GM10847 (cell line): ENCODE data around the gene ATP9A.

ENCODE experiments used
- POLR2A ChIP-seq: IDR thresholded peaks from 2 replicates; pipeline ENCODE4 v1.6.1; 2011; ENCODE audit not compliant: insufficient read length; ENCODE audit errors: extremely low read depth

ATP9A gene

DNA sequence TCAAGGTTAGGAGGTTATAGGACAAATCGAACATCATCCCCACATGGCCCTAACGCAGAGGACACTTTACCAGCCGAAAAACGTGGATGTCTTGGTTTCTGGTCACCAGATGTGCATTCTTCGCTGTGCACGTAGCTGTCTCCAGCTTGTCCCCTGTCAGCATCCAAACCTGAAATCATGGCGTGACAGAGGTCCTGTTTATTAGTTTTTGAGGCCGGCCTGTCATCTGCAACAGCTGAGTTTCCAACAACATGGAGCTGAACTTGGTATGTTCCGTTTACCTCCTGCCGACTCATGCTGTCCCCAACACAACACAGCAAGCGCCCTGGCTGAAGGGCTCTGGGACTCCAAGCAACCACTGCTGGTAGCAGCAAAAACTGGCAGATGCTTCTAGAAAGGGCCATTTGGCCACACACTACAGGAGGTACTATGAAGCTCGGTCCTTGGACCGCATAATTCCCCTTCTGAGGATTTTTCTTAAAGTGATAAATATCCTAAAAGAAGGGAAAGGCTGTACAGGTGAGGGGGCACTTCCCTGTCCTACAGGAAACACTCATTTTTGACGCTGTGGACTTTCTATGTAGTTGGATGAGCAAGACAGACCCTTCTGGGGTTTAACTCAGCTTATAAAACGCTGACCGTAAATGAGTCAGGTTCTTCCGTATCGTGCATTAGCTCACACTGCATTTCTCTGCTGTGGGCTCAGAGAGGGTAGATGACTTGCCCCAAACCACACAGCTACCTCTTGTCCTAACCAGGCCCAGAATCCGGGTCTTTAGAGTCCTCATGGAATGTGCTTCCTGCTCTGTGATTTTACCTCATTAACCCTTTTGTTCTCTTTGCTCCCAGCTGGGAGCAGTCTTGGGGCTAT, 146.0 kb downstream of the ATP9A start:
- no peak for TF ChIP-seq POLR2A

- TF ChIP-seq POLR2A = no peak
These were observed 147.8 kb downstream of the ATP9A start for GRCh38 chr20:51620432-51620831.

- TF ChIP-seq POLR2A = no peak
These were observed 152.1 kb downstream of the ATP9A start for GRCh38 chr20:51616060-51616459.

- TF ChIP-seq POLR2A = no peak
These were observed 153.5 kb downstream of the ATP9A start for GRCh38 chr20:51614687-51615086.

GRCh38 chr20:51613580-51613979, 154.6 kb downstream of the ATP9A start:
- TF ChIP-seq POLR2A = no peak

DNA sequence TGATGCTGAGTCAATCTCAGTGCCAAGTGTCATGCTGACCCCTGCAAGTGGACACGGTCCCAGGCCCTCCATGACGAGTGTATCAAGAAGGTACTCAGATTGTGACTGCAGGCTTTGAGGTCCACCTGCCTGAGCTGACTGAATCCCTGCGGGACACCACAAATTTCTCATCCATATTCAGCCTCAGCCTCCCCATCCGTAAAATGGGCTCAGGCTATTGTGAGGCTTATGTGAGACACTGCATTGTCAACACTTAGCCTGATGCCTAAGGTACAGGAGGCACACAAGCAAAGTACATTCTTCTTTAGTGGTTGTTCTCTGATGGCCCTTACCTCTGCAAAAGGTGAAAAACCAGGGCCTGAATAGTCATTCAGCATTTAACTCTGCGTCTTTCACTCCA, 155.3 kb downstream of the ATP9A start:
- TF ChIP-seq POLR2A = no peak

DNA sequence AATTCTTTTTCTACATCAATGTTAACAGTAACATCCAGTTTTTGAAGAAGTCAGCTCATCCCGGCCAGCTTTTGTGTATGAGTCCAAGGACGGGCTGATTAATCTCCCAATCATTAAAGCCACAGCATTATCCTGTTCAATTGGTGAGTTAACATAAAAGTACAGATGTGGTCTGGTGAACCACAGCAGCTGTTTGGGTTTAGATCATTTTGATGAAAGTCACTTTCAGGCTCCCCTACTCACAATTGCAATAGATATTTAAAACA, 156.6 kb downstream of the ATP9A start:
- no peak for TF ChIP-seq POLR2A

DNA sequence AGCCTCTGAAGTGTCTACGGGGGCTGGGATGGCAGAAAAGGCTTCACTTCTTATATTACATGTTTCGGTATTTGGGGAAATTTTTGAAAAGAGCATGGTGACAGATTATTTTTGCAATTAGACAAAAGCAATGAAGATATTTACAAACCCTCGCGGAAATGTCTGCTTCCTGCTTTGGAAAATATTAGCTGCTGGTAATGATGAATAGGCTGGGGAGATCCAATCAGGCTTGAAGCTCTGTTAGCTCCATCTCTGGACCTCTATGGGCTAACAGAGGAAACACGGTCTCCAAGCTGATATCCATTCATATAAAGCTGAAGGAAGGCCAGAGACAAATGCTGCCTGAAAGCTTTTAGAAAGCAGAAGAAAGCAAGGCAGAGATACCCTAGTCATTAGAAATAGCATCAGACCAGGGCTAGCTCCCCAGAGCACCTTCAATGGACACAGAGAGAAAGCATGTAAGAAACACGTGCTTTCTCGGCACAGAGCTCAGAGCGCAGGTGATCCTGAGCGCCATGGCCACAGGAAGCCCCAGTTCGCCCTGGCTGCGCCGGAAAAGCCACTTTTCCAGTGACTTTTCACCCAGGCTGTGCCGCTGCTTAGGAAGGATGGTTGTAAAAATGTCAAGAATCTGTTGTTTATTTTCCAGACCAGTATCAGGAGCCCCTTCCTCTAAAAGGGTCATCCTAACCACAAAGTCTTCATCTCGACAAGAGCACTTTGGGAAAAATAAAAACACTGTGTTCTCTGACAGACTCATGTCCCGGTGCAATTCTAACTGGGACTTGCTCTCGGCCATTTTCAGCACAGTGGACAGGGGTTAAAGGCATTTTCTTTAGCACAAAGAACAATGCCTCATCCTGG, 157.2 kb downstream of the ATP9A start:
- no peak for TF ChIP-seq POLR2A

- TF ChIP-seq POLR2A = no peak
These were observed 158.1 kb downstream of the ATP9A start for GRCh38 chr20:51610111-51610510.

DNA sequence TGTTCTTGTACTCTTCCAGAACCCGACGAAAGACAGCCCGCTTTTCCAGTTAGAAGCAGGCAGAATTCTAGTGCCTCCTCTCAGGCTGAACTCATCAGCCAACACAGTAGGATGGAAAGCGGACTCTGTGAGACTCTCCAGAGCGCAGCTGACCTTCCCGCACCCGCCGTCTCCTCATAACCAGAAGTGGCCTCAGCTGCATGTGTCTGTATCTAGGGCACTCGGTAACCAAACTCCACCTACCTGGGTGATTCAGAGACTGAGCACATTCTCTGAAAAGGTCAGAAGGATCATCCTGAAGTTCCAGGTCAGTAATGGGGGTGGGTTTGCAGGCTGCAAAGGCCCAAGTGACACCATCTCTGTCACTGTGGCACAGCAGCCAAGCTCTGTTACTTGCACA, 158.9 kb downstream of the ATP9A start:
- TF ChIP-seq POLR2A = no peak

GRCh38 chr20:51608061-51608460, 160.1 kb downstream of the ATP9A start:
- TF ChIP-seq POLR2A = no peak

GRCh38 chr20:51607170-51607569, 161.0 kb downstream of the ATP9A start:
- TF ChIP-seq POLR2A = no peak

DNA sequence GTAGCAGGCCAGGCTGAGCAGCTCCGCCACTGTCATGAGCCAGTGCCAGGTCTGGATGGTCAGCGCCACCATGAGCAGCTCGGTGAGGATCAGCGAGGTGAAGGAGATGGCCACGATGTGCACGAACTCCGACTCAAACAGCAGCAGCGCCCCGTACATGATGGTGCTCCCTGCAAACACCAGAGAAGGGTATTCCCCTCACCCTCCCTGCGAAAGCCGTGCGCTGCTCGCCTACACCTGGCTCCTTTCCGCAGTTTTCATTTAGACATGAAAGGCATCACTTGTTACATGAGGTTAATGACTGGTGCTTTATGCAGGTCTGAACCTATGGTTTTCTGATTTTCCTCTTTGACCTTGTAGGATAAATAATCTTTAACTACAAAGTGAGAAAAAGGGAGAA, 163.3 kb downstream of the ATP9A start:
- no peak for TF ChIP-seq POLR2A

DNA sequence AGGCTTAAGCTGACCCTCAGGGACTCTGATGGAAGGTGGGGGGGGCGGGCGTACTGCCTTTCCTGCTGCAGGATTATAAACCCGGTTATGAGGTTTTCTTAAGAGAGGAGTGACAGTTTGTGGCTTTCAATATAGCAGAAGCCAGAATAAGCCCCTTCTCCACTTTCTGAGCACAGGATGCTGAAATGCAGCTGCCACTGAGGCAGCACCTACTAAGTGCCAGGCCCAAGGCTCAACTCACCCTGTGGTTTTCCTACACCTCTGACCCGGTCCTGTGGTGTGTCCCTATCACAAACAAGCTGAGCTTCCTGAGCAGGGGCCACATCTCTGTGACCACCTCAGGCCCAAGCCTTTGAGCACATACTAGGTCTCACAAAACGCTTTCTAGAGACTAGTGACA, 166.1 kb downstream of the ATP9A start:
- TF ChIP-seq POLR2A = no peak

- no peak for TF ChIP-seq POLR2A
These were observed 167.2 kb downstream of the ATP9A start for GRCh38 chr20:51600950-51601349.

DNA sequence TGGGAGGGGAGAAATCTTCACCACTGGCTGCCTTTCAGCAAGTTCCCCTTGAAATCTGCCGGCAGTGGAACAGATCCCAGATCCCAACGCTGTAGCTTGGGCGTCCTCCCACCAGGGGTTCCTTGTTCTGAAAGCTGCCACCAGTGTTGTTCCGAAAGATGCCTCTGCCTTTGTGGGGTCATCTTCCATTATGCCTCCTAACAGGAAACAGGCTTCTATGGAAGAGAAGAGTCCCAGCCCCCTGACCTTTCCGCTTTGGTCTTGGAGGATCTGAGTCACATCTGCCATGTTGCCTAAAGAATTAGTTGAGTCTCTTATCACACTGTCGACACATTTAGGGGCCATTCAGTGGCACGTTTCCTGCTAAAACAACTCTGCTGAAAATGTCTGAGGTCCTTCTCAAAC, 168.2 kb downstream of the ATP9A start:
- no peak for TF ChIP-seq POLR2A

GRCh38 chr20:51598556-51598955, 169.6 kb downstream of the ATP9A start:
- no peak for TF ChIP-seq POLR2A
